SK-N-SH (cell line): ENCODE results near the gene FBXO17. TPM values are rescaled to one million over a fixed set of nuclear protein-coding genes. Genes with fewer than 3 reads are reported as not detected.

Source experiments
- CTCF ChIA-PET: fragments of 300-600, 350-600 bp; formaldehyde crosslinking; extraction: SDS; loops from one replicate; lab custom pipeline; 2021; lab: Yijun Ruan, JAX
- POLR2A ChIA-PET: fragments of 350-600 bp; sonication (Branson Sonifier 250); formaldehyde crosslinking; extraction: SDS; loops from one replicate; lab custom pipeline; 2020; ENCODE audit warnings: antibody characterized with exemption, inconsistent platforms; lab: Yijun Ruan, JAX
- DNase-seq: peaks from one replicate; pipeline ENCODE4 v3.0.0; 2012
- H2AFZ ChIP-seq: fragments of 200-600 bp; sonication (generic); 2 replicates; pipeline ENCODE4 v1.8.1; 2016; ENCODE audit warnings: antibody characterized with exemption, mild to moderate bottlenecking, low read depth
- H3F3A ChIP-seq: fragments of 200-600 bp; sonication (generic); replicated peaks from 2 replicates; pipeline ENCODE3; 2016; ENCODE audit warnings: antibody characterized with exemption, mild to moderate bottlenecking; ENCODE audit not compliant: insufficient read depth
- H3K27ac ChIP-seq, 2 experiments: fragments of 200-500 bp in 1 of 2; fragments of 200-600 bp in 1 of 2; sonication (Bioruptor generic) in 1 of 2; sonication (generic), shearing (Covaris generic) in 1 of 2; 2 replicates each; pipeline versions ENCODE4 v1.5.1 to v1.6.1; 2014 to 2016; ENCODE audit warnings: low read depth in 2 of 2, inconsistent platforms in 1 of 2, low read length in 1 of 2, mild to moderate bottlenecking in 1 of 2, mixed read lengths in 1 of 2
- H3K27me3 ChIP-seq: fragments of 200-600 bp; sonication (generic), shearing (Covaris generic); 2 replicates; pipeline ENCODE4 v1.6.1; 2016; ENCODE audit warnings: mixed run types; ENCODE audit not compliant: insufficient read depth
- H3K36me3 ChIP-seq, 2 experiments: fragments of 200-500 bp in 1 of 2; fragments of 200-600 bp in 1 of 2; sonication (Bioruptor generic) in 1 of 2; sonication (generic) in 1 of 2; replicated peaks in 1 of 2; 2 replicates each; pipeline versions ENCODE3 to v1.5.1; 2014 to 2016; ENCODE audit warnings: low read length in 1 of 2, mild to moderate bottlenecking in 1 of 2; ENCODE audit not compliant: insufficient read depth in 2 of 2, control insufficient read depth in 1 of 2
- H3K4me1 ChIP-seq, 2 experiments: fragments of 200-500 bp in 1 of 2; fragments of 200-600 bp in 1 of 2; sonication (Bioruptor generic) in 1 of 2; sonication (generic), shearing (Covaris generic) in 1 of 2; 2 replicates each; pipeline versions ENCODE4 v1.5.1 to v1.6.1; 2014 to 2016; ENCODE audit warnings: low read depth in 1 of 2, low read length in 1 of 2, mixed run types in 1 of 2; ENCODE audit not compliant: insufficient read depth in 2 of 2, control insufficient read depth in 1 of 2
- H3K4me2 ChIP-seq: fragments of 200-600 bp; sonication (generic), shearing (Covaris generic); 2 replicates; pipeline ENCODE4 v1.6.1; 2017; ENCODE audit warnings: mixed run types
- H3K4me3 ChIP-seq, 2 experiments: fragments of 200-500 bp in 1 of 2; fragments of 200-600 bp in 1 of 2; sonication (Bioruptor generic) in 1 of 2; sonication (generic), shearing (Covaris generic) in 1 of 2; 2 replicates each; pipeline versions ENCODE4 v1.5.1 to v1.8.1; 2014 to 2016; ENCODE audit warnings: low read depth in 2 of 2, inconsistent platforms in 1 of 2, low read length in 1 of 2, mild to moderate bottlenecking in 1 of 2, mixed read lengths in 1 of 2, moderate library complexity in 1 of 2
- H3K79me2 ChIP-seq: fragments of 200-600 bp; sonication (generic); 2 replicates; pipeline ENCODE4 v1.8.1; 2017; ENCODE audit warnings: mild to moderate bottlenecking; ENCODE audit not compliant: insufficient read depth
- H3K9ac ChIP-seq: fragments of 200-600 bp; sonication (generic); 2 replicates; pipeline ENCODE4 v1.6.1; 2017; ENCODE audit warnings: mixed run types
- H3K9me2 ChIP-seq: fragments of 200-600 bp; sonication (generic); 2 replicates; pipeline ENCODE4 v1.6.1; 2017; ENCODE audit warnings: mixed run types
- H3K9me3 ChIP-seq: fragments of 200-600 bp; sonication (generic); 2 replicates; pipeline ENCODE4 v1.6.1; 2017; ENCODE audit warnings: mixed run types, mild to moderate bottlenecking, moderate library complexity
- H4K20me1 ChIP-seq: fragments of 200-600 bp; sonication (generic); 2 replicates; pipeline ENCODE4 v1.6.1; 2017; ENCODE audit warnings: mild to moderate bottlenecking, mixed run types; ENCODE audit not compliant: insufficient read depth
- CHD2 ChIP-seq: fragments of 150-350 bp; IDR thresholded peaks from 2 replicates; pipeline ENCODE4 v1.6.1; 2018; ENCODE audit warnings: low read length; ENCODE audit not compliant: partially characterized antibody
- ELF1 ChIP-seq: IDR thresholded peaks from 2 replicates; pipeline ENCODE4 v1.4.0; 2012
- EP300 ChIP-seq, 2 experiments: IDR thresholded peaks; 2 replicates each; pipeline versions ENCODE4 v1.4.0 to v1.6.1; 2012; ENCODE audit warnings: borderline replicate concordance in 1 of 2, low read depth in 1 of 2, low read length in 1 of 2
- EZH2phosphoT487 ChIP-seq: fragments of 200-600 bp; sonication (generic); IDR thresholded peaks from 2 replicates; pipeline ENCODE4 v1.6.1; 2017; ENCODE audit warnings: low read depth, mixed run types, mild to moderate bottlenecking, antibody characterized with exemption, moderate library complexity, borderline replicate concordance
- FOSL2 ChIP-seq: IDR thresholded peaks from 2 replicates; pipeline ENCODE4 v1.4.0; 2012; ENCODE audit warnings: low read depth, mild to moderate bottlenecking, moderate library complexity, borderline replicate concordance
- FOXJ3 ChIP-seq: sonication (generic); formaldehyde crosslinking; IDR thresholded peaks from 2 replicates; pipeline ENCODE4 v1.5.1; 2020; ENCODE audit warnings: mild to moderate bottlenecking, missing genetic modification reagents
- GATA2 ChIP-seq: sonication (generic); formaldehyde crosslinking; IDR thresholded peaks from 2 replicates; pipeline ENCODE4 v1.5.0; 2020; ENCODE audit warnings: mild to moderate bottlenecking, missing genetic modification reagents
- MEF2A ChIP-seq: IDR thresholded peaks from 2 replicates; pipeline ENCODE4 v1.4.0; 2012; ENCODE audit warnings: low read depth, borderline replicate concordance
- MXI1 ChIP-seq: IDR thresholded peaks from 2 replicates; pipeline ENCODE4 v1.6.1; 2012; ENCODE audit warnings: mild to moderate bottlenecking, low read depth, low read length, improper control_type of control experiment
- NFIC ChIP-seq: IDR thresholded peaks from 2 replicates; pipeline ENCODE4 v1.4.0; 2012; ENCODE audit warnings: borderline replicate concordance
- RAD21 ChIP-seq: IDR thresholded peaks from 2 replicates; pipeline ENCODE4 v1.6.1; 2012; ENCODE audit warnings: mild to moderate bottlenecking, low read length
- RFX5 ChIP-seq: IDR thresholded peaks from 2 replicates; pipeline ENCODE4 v1.6.1; 2012; ENCODE audit warnings: mild to moderate bottlenecking, improper control_type of control experiment, low read length
- SIN3A ChIP-seq: IDR thresholded peaks from 2 replicates; pipeline ENCODE4 v1.6.1; 2012; ENCODE audit warnings: low read depth, mild to moderate bottlenecking, low read length, moderate library complexity, borderline replicate concordance
- SMC3 ChIP-seq: IDR thresholded peaks from 2 replicates; pipeline ENCODE4 v1.6.1; 2012; ENCODE audit warnings: low read depth, low read length, improper control_type of control experiment
- TAF1 ChIP-seq: IDR thresholded peaks from 2 replicates; pipeline ENCODE4 v1.6.1; 2012; ENCODE audit warnings: low read depth, mild to moderate bottlenecking, low read length, moderate library complexity, borderline replicate concordance
- TEAD4 ChIP-seq: IDR thresholded peaks from 2 replicates; pipeline ENCODE4 v1.4.0; 2012; ENCODE audit warnings: mild to moderate bottlenecking, borderline replicate concordance; ENCODE audit not compliant: insufficient read depth
- WGBS: methylation state at CpG from one replicate; pipeline ENCODE4 v1.1.6; 2017; ENCODE audit warnings: low lambda C conversion rate; 5-methylcytosine and 5-hydroxymethylcytosine counted together
- polyA plus RNA-seq, 3 experiments: library from polyadenylated mRNA; depleted of rRNA; stranded (reverse); fragments of >200 nt; gene quantifications; 2 replicates each; pipeline ENCODE4 v1.2.3, GENCODE V29; 2012
- TF ChIP-seq, protein P1 (sequence below): IDR thresholded peaks from 2 replicates; pipeline ENCODE4 v1.4.0; 2012; ENCODE audit warnings: low read depth, borderline replicate concordance
- TF ChIP-seq, protein P2 (sequence below): IDR thresholded peaks from 2 replicates; pipeline ENCODE4; 2012
- TF ChIP-seq, protein P3 (sequence below): IDR thresholded peaks from 2 replicates; pipeline ENCODE4 v1.4.0; 2012; ENCODE audit warnings: low read depth, borderline replicate concordance
- TF ChIP-seq, protein P4 (sequence below): fragments of 200-600 bp; sonication (generic); IDR thresholded peaks from 2 replicates; pipeline ENCODE4 v1.6.1; 2017; ENCODE audit warnings: antibody characterized with exemption, mild to moderate bottlenecking, moderate library complexity
- TF ChIP-seq, protein P5 (sequence below): IDR thresholded peaks from 2 replicates; pipeline ENCODE4 v1.6.1; 2012; ENCODE audit warnings: mild to moderate bottlenecking, low read depth, low read length, moderate library complexity

The FBXO17 gene
- polyA plus RNA-seq, 1 of the 3 experiments (the other 2 are of a cell fraction) = 40.7 TPM

DNA sequence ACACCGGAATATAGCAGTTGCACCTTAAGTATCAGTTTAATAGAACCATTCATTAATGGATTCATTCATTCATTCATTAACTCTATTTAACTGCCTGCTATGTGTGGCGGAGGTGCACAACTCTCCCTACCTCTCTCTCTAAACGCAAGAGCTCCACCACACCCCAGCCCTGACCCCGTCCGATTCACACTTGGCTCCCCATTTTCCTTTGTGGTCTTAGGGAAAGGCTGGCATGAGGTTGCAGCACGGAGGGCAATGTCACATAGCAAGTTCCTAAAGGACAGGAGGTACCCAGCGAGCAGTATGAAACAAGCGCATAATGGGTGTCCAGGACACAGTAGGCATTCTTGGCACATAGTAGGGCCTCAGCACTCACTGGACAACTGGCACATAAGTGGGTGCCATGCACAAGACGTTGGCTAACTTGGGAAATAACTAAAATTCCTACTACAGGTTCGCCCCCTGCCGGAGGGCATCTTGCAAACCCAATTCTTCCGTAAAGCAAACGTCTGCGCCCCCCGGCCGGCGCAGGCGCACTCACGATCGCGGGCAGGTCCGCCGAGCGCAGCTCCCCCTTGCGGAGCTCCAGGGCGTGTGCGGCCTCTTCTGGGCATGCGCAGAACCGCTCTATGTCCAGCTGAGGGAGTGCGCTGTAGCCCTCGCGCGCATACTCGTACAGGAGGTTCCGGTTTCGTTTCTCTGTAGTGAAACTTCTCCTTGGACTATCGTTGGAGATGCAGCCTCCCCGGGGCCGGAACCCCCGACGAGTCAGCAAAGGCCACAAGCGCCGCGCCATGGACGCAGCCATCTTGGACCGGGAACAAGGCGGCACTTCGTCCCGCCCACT, 45.4 kb downstream of the FBXO17 start, which contains the start of gene SARS2:
TSS of gene SARS2 (minus strand) at position 835 of the 847 bp plus-strand sequence. CDS start at position 808, 27 bp downstream.
- Histone ChIP-seq H3K4me1 (peaks cover 0 to 11% of the 10 kb centered on the region in 2 experiments; a peak in 1 of 4 replicates), H3K4me2 (peak within 1 kb of the TSS; percentile 93), H3K4me3 (peak within 1 kb of the TSS; percentile 80 to 81), H3K9me3 (no peaks in the 10 kb centered on the region), H3K27ac (peak within 1 kb of the TSS; percentile 87 to 92), H3K9me2 (no peaks in the 10 kb centered on the region), H3K9ac (peak within 1 kb of the TSS; percentile 85), H3K36me3 (peaks cover 11 to 29% of the 10 kb centered on the region in 2 experiments), H3K27me3 (no peaks in the 10 kb centered on the region), H3K79me2 (peaks cover 53% of the 10 kb centered on the region), H3F3A (peaks cover 3% of the 10 kb centered on the region), H2AFZ (peak within 1 kb of the TSS; percentile 76), H4K20me1 (no peaks in the 10 kb centered on the region)
- WGBS = 11% methylated on average over 25 of the region's 49 CpGs
- ChIA-PET CTCF (interaction anchor here (0.5 to 3.0 kb wide), 47 partner anchors 11 to 543 kb away, joined by 3 to 24 read pairs (median 4); partner anchors contain the start of genes CAPN12, CCER2, ECH1 and FAM98C), POLR2A (interaction anchor here (0.6 to 1.7 kb wide), 10 partner anchors 10 to 386 kb away, joined by 3 to 8 read pairs (median 4); partner anchors contain the start of gene ACTN4)
- peak; percentile 98 for DNase-seq
- no peak for TF ChIP-seq GATA2
- no peak for TF ChIP-seq NFIC
- TF ChIP-seq, protein P1, sequence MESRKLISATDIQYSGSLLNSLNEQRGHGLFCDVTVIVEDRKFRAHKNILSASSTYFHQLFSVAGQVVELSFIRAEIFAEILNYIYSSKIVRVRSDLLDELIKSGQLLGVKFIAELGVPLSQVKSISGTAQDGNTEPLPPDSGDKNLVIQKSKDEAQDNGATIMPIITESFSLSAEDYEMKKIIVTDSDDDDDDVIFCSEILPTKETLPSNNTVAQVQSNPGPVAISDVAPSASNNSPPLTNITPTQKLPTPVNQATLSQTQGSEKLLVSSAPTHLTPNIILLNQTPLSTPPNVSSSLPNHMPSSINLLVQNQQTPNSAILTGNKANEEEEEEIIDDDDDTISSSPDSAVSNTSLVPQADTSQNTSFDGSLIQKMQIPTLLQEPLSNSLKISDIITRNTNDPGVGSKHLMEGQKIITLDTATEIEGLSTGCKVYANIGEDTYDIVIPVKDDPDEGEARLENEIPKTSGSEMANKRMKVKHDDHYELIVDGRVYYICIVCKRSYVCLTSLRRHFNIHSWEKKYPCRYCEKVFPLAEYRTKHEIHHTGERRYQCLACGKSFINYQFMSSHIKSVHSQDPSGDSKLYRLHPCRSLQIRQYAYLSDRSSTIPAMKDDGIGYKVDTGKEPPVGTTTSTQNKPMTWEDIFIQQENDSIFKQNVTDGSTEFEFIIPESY = no peak
- TF ChIP-seq, protein P2, sequence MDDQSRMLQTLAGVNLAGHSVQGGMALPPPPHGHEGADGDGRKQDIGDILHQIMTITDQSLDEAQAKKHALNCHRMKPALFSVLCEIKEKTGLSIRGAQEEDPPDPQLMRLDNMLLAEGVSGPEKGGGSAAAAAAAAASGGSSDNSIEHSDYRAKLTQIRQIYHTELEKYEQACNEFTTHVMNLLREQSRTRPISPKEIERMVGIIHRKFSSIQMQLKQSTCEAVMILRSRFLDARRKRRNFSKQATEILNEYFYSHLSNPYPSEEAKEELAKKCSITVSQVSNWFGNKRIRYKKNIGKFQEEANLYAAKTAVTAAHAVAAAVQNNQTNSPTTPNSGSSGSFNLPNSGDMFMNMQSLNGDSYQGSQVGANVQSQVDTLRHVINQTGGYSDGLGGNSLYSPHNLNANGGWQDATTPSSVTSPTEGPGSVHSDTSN = no peak
- no peak for TF ChIP-seq EP300 (IDR thresholded peaks at IDR 0.05; ENCODE audit: borderline replicate concordance in 1 of 2, low read depth in 1 of 2, low read length in 1 of 2)
- TF ChIP-seq RFX5 = no peak
- TF ChIP-seq FOXJ3 (CRISPR knock-in tag) = no peak
- TF ChIP-seq TAF1 = peak; percentile 92
- TF ChIP-seq SMC3 = peak; percentile 67
- no peak for TF ChIP-seq MEF2A
- no peak for TF ChIP-seq ELF1
- TF ChIP-seq TEAD4 = peak; percentile 27; the same call in 1 of the 2 replicates
- TF ChIP-seq MXI1 = no peak
- TF ChIP-seq, protein P3, sequence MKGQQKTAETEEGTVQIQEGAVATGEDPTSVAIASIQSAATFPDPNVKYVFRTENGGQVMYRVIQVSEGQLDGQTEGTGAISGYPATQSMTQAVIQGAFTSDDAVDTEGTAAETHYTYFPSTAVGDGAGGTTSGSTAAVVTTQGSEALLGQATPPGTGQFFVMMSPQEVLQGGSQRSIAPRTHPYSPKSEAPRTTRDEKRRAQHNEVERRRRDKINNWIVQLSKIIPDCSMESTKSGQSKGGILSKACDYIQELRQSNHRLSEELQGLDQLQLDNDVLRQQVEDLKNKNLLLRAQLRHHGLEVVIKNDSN = no peak
- TF ChIP-seq FOSL2 = no peak
- TF ChIP-seq, protein P4, sequence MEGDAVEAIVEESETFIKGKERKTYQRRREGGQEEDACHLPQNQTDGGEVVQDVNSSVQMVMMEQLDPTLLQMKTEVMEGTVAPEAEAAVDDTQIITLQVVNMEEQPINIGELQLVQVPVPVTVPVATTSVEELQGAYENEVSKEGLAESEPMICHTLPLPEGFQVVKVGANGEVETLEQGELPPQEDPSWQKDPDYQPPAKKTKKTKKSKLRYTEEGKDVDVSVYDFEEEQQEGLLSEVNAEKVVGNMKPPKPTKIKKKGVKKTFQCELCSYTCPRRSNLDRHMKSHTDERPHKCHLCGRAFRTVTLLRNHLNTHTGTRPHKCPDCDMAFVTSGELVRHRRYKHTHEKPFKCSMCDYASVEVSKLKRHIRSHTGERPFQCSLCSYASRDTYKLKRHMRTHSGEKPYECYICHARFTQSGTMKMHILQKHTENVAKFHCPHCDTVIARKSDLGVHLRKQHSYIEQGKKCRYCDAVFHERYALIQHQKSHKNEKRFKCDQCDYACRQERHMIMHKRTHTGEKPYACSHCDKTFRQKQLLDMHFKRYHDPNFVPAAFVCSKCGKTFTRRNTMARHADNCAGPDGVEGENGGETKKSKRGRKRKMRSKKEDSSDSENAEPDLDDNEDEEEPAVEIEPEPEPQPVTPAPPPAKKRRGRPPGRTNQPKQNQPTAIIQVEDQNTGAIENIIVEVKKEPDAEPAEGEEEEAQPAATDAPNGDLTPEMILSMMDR = peak; percentile 99
- TF ChIP-seq, protein P5, sequence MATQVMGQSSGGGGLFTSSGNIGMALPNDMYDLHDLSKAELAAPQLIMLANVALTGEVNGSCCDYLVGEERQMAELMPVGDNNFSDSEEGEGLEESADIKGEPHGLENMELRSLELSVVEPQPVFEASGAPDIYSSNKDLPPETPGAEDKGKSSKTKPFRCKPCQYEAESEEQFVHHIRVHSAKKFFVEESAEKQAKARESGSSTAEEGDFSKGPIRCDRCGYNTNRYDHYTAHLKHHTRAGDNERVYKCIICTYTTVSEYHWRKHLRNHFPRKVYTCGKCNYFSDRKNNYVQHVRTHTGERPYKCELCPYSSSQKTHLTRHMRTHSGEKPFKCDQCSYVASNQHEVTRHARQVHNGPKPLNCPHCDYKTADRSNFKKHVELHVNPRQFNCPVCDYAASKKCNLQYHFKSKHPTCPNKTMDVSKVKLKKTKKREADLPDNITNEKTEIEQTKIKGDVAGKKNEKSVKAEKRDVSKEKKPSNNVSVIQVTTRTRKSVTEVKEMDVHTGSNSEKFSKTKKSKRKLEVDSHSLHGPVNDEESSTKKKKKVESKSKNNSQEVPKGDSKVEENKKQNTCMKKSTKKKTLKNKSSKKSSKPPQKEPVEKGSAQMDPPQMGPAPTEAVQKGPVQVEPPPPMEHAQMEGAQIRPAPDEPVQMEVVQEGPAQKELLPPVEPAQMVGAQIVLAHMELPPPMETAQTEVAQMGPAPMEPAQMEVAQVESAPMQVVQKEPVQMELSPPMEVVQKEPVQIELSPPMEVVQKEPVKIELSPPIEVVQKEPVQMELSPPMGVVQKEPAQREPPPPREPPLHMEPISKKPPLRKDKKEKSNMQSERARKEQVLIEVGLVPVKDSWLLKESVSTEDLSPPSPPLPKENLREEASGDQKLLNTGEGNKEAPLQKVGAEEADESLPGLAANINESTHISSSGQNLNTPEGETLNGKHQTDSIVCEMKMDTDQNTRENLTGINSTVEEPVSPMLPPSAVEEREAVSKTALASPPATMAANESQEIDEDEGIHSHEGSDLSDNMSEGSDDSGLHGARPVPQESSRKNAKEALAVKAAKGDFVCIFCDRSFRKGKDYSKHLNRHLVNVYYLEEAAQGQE = no peak; the same call in 1 of the 2 replicates
- no peak for TF ChIP-seq EZH2phosphoT487
- TF ChIP-seq CHD2 = no peak
- peak; percentile 77 for TF ChIP-seq RAD21
- TF ChIP-seq SIN3A = no peak
